B cell (primary cell): ENCODE measurements around the gene GHRL.
"Not testable (repeated sequence)": the region's sequence is repeated elsewhere in the genome, so short reads cannot be mapped to it uniquely, and the experiment has no call there.

ENCODE experiments used
- CTCF ChIP-seq: fragments of 200-600 bp; IDR thresholded peaks from one replicate; pipeline ENCODE4 v1.8.0; 2022; ENCODE audit warnings: antibody characterized with exemption, mild to moderate bottlenecking
- EZH2 ChIP-seq: IDR thresholded peaks from 2 replicates; pipeline ENCODE4 v1.6.1; 2012; ENCODE audit warnings: borderline replicate concordance, low read depth, mild to moderate bottlenecking, moderate library complexity, low read length; ENCODE audit not compliant: insufficient read depth, poor library complexity, severe bottlenecking

- not testable (repeated sequence) for TF ChIP-seq CTCF, EZH2
These were observed 20.3 kb downstream of the GHRL start for GRCh38 chr3:10272476-10272875.
